Gastroesophageal sphincter (tissue), 4 donors: Measurements from ENCODE around the gene C3AR1. TPM values are rescaled to one million over a fixed set of nuclear protein-coding genes. Genes with fewer than 3 reads are reported as not detected.
"Not testable (repeated sequence)": the region's sequence is repeated elsewhere in the genome, so short reads cannot be mapped to it uniquely, and the experiment has no call there.

Experiments used
- ATAC-seq: fragments of 150-250 bp; one replicate; pipeline ENCODE4 v1.9.1; 2016; ENCODE audit warnings: mild to moderate bottlenecking, moderate library complexity
- H3K27ac ChIP-seq, 4 donors: fragments of 200-600 bp; sonication (generic) in 3 of 4; 1 replicate in 3 of 4; 2 replicates in 1 of 4; pipeline ENCODE4 v1.5.1; 2016 to 2019
- H3K27me3 ChIP-seq: fragments of 200-600 bp; sonication (generic); one replicate; pipeline ENCODE4 v1.5.1; 2019
- H3K36me3 ChIP-seq, 2 donors: fragments of 200-600 bp; sonication (generic); one replicate each; pipeline ENCODE4 v1.5.1; 2019; ENCODE audit warnings: control low read depth in 1 of 2
- H3K4me1 ChIP-seq, 3 donors: fragments of 200-600 bp; sonication (generic); 1 replicate in 2 of 3; 2 replicates in 1 of 3; pipeline ENCODE4 v1.5.1; 2016 to 2019; ENCODE audit warnings: control low read depth in 2 of 3
- H3K4me3 ChIP-seq, 2 donors: fragments of 200-600 bp; sonication (generic); one replicate each; pipeline ENCODE4 v1.5.1; 2019; ENCODE audit warnings: mild to moderate bottlenecking in 1 of 2, moderate library complexity in 1 of 2
- H3K9me3 ChIP-seq, 3 donors: fragments of 200-600 bp; sonication (generic); one replicate each; pipeline ENCODE4 v1.5.1; 2017 to 2019; ENCODE audit warnings: control low read depth in 2 of 3
- CTCF ChIP-seq, 4 experiments: fragments of 200-600 bp in 2 of 4; fragments of 450-650 bp in 2 of 4; sonication (generic) in 1 of 4; IDR thresholded peaks; one replicate each; pipeline ENCODE4 v1.5.1; 2017 to 2019; ENCODE audit warnings: antibody characterized with exemption in 4 of 4, mild to moderate bottlenecking in 2 of 4, moderate library complexity in 2 of 4
- EP300 ChIP-seq: sonication (generic); formaldehyde crosslinking; IDR thresholded peaks from one replicate; pipeline ENCODE4 v1.6.1; 2017; ENCODE audit warnings: antibody characterized with exemption, mild to moderate bottlenecking
- POLR2A ChIP-seq, 2 donors: fragments of 450-650 bp; IDR thresholded peaks; one replicate each; pipeline ENCODE4 v1.6.1; 2017; ENCODE audit warnings: antibody characterized with exemption in 2 of 2, mild to moderate bottlenecking in 2 of 2, moderate library complexity in 1 of 2
- POLR2AphosphoS5 ChIP-seq: sonication (generic); formaldehyde crosslinking; IDR thresholded peaks from one replicate; pipeline ENCODE4 v1.6.1; 2017; ENCODE audit warnings: antibody characterized with exemption
- WGBS, 2 donors: methylation state at CpG; one replicate each; pipeline ENCODE4 v1.1.5; 2018; ENCODE audit warnings: low coverage in 1 of 2; 5-methylcytosine and 5-hydroxymethylcytosine counted together
- total RNA-seq, 4 donors: library from RNA; depleted of rRNA; stranded (reverse); fragments of >200 nt; gene quantifications; one replicate each; pipeline ENCODE4 v1.1.0, GENCODE V29; 2016

The C3AR1 gene
- total RNA-seq, result 10 to 100 TPM in 2 of 4 donors, 1 to 10 TPM in 2; 1.6 to 16.7 (median 7.6) TPM

GRCh38 chr12:8065991-8066594 lies at the start of gene C3AR1:
Gene C3AR1 (minus strand): TSS chr12:8066359. CDS start chr12:8060185, 6,174 bp downstream.
- peak; percentile 50 for ATAC-seq

GRCh38 chr12:8113117-8113516 lies 47.0 kb upstream of the C3AR1 start:
- not testable (repeated sequence) for ATAC-seq, H3K4me1 ChIP-seq, H3K9me3 ChIP-seq, H3K27ac ChIP-seq, H3K27me3 ChIP-seq, H3K4me3 ChIP-seq
- WGBS, 2 donors, result 90 to 95% methylated on average over 2 to 3 of the region's 4 CpGs
- H3K36me3 ChIP-seq, result peaks cover 0 to 19% of the 10 kb centered on the region in 2 donors

More at GRCh38 chr12:8065991-8066594, at the start of gene C3AR1:
- H3K9me3 ChIP-seq, result no peaks in the 10 kb centered on the region
- peak within 1 kb of the TSS in 2 of 4 donors; percentile 8 to 46 for H3K27ac ChIP-seq
- TF ChIP-seq CTCF (IDR thresholded peaks at IDR 0.05), result no peak
- no peak for TF ChIP-seq EP300
- no peak for TF ChIP-seq POLR2AphosphoS5
- peak; percentile 28 to 47 for TF ChIP-seq POLR2A (IDR thresholded peaks at IDR 0.05)
- no peaks in the 10 kb centered on the region for H3K27me3 ChIP-seq
- 44 to 80% methylated on average over 1 to 2 of the region's 2 CpGs for WGBS, 2 donors
- no peaks in the 10 kb centered on the region for H3K4me1 ChIP-seq
- H3K36me3 ChIP-seq, result no peaks in the 10 kb centered on the region
- H3K4me3 ChIP-seq, result peak within 1 kb of the TSS in 1 of 2 donors; percentile 25

- TF ChIP-seq CTCF (IDR thresholded peaks at IDR 0.05), result peak; percentile 95 to 96 (median 96)
- TF ChIP-seq POLR2A (IDR thresholded peaks at IDR 0.05), result no peak
- TF ChIP-seq EP300, result no peak
- 0 to 3% methylated on average over 3 of the region's 3 CpGs for WGBS, 2 donors
- ATAC-seq, result no peak
- peaks cover 0 to 37% of the 10 kb centered on the region in 2 donors for H3K36me3 ChIP-seq
- no peaks in the 10 kb centered on the region for H3K27me3 ChIP-seq
- H3K27ac ChIP-seq, result no peak overlapping the region
- no peaks in the 10 kb centered on the region for H3K4me1 ChIP-seq
- no peaks in the 10 kb centered on the region for H3K9me3 ChIP-seq
- H3K4me3 ChIP-seq, result no peak overlapping the region
Measured at GRCh38 chr12:8108808-8109398, 42.7 kb upstream of the C3AR1 start.

- H3K9me3 ChIP-seq, result no peaks in the 10 kb centered on the region
- peaks cover 0 to 67% of the 10 kb centered on the region in 2 donors for H3K36me3 ChIP-seq
- WGBS, 2 donors, result 95 to 100% methylated on average over 3 of the region's 3 CpGs
- no peaks in the 10 kb centered on the region for H3K4me1 ChIP-seq
- no peak overlapping the region for H3K27ac ChIP-seq
- no peak for ATAC-seq
- no peaks in the 10 kb centered on the region for H3K27me3 ChIP-seq
- no peak overlapping the region for H3K4me3 ChIP-seq
- no peak for TF ChIP-seq POLR2A (IDR thresholded peaks at IDR 0.05)
- no peak for TF ChIP-seq EP300
- no peak for TF ChIP-seq POLR2AphosphoS5
- TF ChIP-seq CTCF (IDR thresholded peaks at IDR 0.05), result no peak
Measured at GRCh38 chr12:8099235-8099634, 33.1 kb upstream of the C3AR1 start.

GRCh38 chr12:8096281-8096915 lies 30.2 kb upstream of the C3AR1 start:
- H3K4me1 ChIP-seq, result no peaks in the 10 kb centered on the region
- no peak overlapping the region for H3K27ac ChIP-seq
- H3K9me3 ChIP-seq, result no peaks in the 10 kb centered on the region
- no peak for ATAC-seq
- 46 to 64% methylated on average over 2 of the region's 2 CpGs for WGBS, 2 donors
- TF ChIP-seq EP300 (no peak), CTCF (IDR thresholded peaks at IDR 0.05) (no peak), POLR2AphosphoS5 (no peak), POLR2A (IDR thresholded peaks at IDR 0.05) (no peak)
- H3K27me3 ChIP-seq, result no peaks in the 10 kb centered on the region
- H3K36me3 ChIP-seq, result peaks cover 5 to 91% of the 10 kb centered on the region in 2 donors
- no peak overlapping the region for H3K4me3 ChIP-seq
